HG02610 (cell line): Measurements from ENCODE around the gene NUP62CL.
"Not testable (repeated sequence)": the region's sequence is repeated elsewhere in the genome, so short reads cannot be mapped to it uniquely, and the experiment has no call there.

ENCODE experiments used
- ATAC-seq: cut with Tn5 transposase; IDR thresholded peaks from one replicate; pipeline ENCODE4 v1.9.1; 2021; ENCODE audit warnings: mild to moderate bottlenecking, moderate library complexity; ENCODE audit not compliant: unreplicated experiment

NUP62CL gene, protein sequence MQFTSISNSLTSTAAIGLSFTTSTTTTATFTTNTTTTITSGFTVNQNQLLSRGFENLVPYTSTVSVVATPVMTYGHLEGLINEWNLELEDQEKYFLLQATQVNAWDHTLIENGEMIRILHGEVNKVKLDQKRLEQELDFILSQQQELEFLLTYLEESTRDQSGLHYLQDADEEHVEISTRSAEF

GRCh38 chrX:107205770-107206696, at the start of gene NUP62CL, which contains the start of gene DNAAF6:
NUP62CL (minus strand) TSS chrX:107206433; CDS start chrX:107175146, 31,287 bp downstream.
DNAAF6 (plus strand) TSS chrX:107206611; CDS start chrX:107212876, 6,265 bp downstream.
- peak; percentile 96 for ATAC-seq

GRCh38 chrX:107228486-107228819, 22.2 kb upstream of the NUP62CL start:
- no peak for ATAC-seq

DNA sequence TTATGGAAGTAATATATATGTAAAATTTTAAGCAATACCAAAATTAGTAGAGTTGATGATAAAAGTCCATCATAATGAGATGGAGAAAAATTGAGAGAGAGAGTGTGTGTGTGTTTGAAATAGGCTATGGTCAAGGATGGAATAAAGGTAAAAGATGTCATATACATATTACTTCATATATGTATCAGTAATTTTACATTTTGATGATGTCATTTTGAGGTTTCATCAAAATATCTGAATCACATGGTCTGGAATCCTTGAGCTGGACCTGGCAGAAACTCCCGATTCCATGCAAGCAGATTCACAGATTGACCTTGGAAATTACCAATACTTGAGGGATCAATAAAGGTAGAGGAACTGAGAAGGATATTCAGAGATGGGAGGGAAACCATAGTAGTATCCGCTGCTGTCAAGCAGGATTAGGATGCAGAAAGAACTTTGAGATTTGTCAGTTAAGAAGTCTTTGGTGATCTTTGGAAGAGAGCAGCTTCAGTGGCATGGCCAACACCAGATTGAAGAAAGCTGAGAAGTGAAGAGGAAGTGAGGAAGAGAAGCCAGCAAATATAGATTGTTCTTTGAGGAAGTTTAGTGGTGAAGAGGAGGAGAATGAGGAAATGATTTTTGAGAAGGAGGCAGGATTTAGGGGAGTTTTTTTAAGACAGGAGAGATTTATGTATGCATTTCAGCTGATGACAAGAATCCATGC, 21.7 kb upstream of the NUP62CL start:
- no peak for ATAC-seq

- no peak for ATAC-seq
These were observed 20.5 kb upstream of the NUP62CL start for GRCh38 chrX:107226757-107227156.

DNA sequence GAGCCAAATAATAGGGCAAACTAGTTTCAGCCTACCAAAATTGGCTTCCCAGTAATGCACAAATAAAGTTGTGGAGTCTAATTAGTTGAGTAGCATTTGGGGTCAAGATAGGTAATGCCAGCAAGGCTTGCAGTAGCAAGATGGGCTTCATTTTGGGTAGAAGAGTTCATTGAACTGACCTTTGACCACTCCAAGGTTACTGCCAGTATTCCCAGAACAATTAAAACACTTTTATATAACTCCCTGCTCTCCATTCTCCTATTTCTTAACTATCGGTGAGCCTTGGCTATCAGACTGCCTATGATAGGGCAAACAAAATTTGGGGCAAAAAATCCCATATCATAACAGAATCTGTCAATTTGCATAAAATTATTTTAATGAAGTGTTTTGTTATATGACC, 7.2 kb upstream of the NUP62CL start:
- no peak for ATAC-seq

DNA sequence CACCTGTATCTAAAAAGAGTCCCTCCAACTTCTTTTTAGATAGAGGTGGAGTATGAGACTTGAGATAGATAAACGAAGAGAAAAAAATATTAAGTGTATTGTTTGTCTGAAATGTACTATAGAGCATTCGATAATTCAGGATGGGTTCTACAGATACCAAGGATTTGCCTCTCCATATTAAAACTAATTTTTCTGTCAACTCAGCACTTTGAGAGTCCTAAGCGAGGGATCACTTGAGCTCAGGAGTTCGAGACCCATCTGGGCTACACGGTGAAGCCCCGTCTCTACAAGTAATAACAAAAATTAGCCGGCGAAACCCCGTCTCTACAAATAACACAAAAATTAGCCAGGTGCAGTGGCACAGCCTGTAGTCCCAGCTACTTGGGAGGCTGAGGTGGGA, 1.7 kb upstream of the NUP62CL start:
- no peak for ATAC-seq

- no peak for ATAC-seq
These were observed 856 bp upstream of the NUP62CL start for GRCh38 chrX:107207089-107207488.

DNA sequence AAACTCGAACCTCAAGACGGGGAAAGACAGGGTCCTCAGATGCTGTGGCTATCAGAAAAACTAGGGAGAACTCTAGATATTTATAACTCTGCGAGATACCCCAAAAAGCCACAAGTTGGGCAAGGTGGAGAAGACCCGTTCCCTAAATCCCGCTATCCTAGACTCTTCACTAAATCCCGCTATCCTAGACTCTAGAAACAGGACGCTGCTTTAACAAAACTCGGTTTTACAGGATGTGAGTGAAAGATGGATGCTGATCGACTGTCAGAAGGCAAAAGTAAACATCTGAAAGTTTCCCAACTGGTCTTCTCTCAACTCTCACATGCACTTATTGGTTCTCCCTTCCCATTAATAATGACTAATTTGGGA, 448 bp upstream of the NUP62CL start:
- no peak for ATAC-seq

- no peak for ATAC-seq
These were observed 2.1 kb downstream of the NUP62CL start for GRCh38 chrX:107204068-107204605.

GRCh38 chrX:107199491-107199890, 6.7 kb downstream of the NUP62CL start:
- no peak for ATAC-seq

- ATAC-seq, result not testable (repeated sequence)
These were observed 8.2 kb downstream of the NUP62CL start for GRCh38 chrX:107198074-107198473.

DNA sequence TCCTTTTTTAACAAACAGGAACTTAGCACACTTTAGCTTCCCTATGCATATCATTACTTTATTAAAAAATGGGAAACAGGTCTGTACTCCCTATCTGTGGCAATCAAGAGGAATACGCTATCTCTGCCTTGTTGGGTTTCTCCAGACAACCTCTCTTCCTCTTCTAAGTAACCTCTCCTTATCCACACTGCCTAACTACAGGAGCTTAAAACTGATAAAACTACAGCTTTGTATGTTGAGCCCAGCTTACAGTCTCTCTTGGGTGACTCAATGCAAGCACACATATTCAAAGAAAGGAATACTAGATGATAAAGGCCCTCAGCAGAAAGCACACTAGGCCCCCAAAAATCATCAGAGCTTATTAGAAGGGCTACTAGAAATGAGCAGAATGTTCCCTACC, 8.9 kb downstream of the NUP62CL start:
- ATAC-seq, result no peak

DNA sequence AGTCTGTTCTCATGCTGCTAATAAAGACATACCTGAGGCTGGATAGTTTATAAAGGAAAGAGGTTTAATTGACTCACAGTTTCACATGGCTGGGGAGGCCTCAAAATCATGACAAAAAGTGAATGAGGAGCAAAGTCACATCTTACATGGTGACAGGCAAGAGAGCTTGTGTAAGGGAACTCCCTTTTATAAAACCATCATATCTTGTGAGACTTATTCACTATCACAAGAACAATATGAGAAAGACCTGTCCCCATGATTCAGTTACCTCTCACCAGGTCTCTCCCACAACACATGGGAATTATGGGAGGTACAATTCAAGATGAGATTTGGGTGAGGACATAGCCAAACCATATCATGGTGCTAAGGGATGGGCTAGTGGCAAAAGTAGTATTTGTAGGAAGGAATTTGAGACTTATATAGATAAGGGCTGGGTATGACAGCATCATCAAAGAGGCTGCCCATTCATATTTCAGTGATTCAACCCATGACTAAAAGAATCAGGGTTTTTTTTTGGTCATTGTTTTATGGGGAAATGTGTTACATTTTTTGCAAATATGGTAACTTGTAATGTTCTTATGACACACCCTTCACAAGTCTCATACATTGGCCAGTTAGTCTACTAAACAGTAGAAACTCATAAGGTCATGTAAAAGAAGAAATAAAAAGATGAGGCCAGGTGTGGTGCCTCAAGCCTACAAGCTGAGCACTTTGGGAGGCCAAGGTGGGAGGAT, 34.7 kb downstream of the NUP62CL start:
- no peak for ATAC-seq

GRCh38 chrX:107168712-107169111, 37.5 kb downstream of the NUP62CL start:
- ATAC-seq, result no peak

DNA sequence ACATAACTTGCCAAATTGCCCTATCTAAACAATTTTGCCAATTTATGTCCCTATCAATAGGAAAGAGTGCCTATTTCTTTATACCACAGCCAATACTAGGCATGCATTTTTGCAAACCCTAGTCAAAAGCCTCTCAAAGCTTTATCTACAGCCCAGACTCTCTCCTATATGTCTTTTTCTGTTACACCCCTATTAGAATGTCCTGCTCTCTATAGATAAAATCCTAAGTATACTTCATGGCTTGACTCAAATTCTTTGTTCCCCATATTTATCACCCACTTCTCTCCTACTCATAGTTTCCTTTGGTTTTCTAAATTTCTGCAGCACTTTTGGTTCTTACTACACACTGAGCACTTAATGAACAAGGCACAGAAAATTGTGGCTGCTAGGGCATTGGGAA, 38.0 kb downstream of the NUP62CL start:
- no peak for ATAC-seq

- ATAC-seq, result no peak
These were observed 38.9 kb downstream of the NUP62CL start for GRCh38 chrX:107167163-107167921.

DNA sequence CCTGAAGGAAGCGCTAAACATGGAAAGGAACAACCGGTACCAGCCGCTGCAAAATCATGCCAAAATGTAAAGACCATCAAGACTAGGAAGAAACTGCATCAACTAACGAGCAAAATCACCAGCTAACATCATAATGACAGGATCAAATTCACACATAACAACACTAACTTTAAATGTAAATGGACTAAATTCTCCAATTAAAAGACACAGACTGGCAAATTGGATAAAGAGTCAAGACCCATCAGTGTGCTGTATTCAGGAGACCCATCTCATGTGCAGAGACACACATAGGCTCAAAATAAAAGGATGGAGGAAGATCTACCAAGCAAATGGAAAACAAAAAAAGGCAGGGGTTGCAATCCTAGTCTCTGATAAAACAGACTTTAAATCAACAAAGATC, 48.6 kb downstream of the NUP62CL start:
- ATAC-seq, result not testable (repeated sequence)

- not testable (repeated sequence) for ATAC-seq
These were observed 50.4 kb downstream of the NUP62CL start for GRCh38 chrX:107155621-107156430.
